NCI-H2196 treated with DMSO at 0.1 percent for 48 hours (cell line): Measurements from ENCODE around the gene PVALB.

Experiments
- DNase-seq: peaks from one replicate; lab custom pipeline; 2025; ENCODE audit not compliant: unreplicated experiment; lab: John Stamatoyannopoulos, UW

The PVALB gene

DNA sequence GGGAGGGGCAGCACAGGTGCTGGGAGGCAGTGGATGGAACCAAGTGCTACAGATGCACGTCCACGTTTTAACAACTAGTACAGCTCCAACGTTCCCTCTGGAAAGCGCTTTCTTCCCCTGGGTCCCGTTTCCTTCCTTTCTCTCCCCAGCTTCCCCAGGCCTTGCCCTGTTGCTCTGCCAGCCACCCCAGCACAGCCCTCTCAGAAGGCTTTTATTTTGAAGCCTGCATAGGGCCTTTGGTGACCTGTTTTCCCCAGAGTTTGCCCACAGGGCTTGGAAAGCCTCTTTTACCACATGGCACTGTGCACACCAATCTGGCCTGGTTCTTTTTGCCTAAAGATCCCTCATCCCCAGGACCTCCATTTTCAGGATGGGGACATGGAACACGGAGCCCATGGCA lies 30.1 kb upstream of the PVALB start:
- DNase-seq, result no peak

DNA sequence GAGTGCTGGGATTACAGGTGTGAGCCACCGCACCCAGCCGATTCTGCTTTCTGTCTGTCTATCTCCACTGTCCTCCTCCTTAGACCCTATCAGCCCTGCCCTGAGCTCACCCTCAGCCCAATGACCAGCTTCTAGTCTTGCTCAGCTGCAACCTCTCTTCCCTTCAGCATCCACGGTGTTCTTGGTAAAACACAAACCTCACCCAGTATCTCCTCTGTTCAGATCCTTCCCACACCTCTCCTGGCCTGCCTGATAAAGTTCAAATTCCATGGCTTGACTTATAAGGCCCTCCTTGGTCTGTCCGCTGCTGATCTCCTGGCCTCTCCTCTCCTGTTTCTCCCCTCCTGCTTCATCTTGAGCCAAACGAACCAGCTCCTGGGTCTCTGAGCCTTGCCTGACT lies 29.4 kb upstream of the PVALB start:
- DNase-seq, result no peak

DNA sequence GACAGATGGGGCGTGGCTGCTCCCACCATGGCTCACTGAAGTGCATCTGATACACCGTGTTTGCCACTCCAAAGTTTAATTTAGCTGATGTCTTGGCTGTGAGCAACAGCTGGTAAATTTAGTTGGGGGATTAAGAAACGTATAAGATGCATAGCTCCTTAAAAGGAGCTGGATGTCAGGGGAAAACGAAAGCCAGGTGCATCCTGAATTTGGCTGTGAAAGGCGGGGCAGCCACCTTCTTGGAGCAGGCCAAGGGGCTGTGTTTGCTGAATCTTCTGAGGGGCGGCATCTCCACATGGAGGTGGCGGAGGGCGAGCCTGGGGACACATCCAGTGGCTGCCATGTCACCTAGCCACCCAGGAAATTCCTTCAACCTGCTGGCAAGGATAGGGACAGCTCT lies 23.3 kb upstream of the PVALB start:
- no peak for DNase-seq

DNA sequence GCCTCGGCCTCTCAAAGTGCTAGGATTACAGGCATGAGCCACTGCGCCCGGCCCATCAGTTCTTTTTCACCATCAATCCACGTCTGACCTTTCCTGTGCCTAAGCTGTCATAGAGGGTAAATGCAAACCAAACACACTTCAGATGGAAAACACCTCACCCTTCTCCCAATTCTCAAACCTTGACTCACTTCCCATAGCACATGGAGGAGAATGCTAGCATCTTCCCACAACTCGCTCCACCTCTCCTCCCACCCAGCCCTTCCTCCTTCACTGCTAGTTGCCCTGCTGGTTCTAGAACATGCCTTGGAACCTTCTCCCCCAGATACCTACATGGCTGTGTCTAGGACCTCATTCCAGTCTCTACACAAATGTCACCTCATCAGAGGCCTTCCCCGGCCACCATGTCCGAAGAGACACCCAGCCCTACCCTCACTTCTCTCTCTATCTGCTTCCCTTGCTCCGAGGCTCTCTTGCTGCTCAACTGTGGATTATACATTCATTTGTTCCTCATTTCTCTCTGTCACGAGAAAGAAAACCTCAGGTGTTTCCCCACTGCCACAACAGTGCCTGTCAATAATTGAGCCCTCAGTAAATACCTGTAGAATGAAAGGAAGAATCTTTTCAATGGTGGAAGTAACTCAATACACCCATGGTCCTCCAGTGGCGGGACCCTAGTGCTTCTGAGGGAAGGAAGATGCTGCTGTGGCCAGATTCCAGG lies 22.7 kb upstream of the PVALB start:
- no peak for DNase-seq

DNA sequence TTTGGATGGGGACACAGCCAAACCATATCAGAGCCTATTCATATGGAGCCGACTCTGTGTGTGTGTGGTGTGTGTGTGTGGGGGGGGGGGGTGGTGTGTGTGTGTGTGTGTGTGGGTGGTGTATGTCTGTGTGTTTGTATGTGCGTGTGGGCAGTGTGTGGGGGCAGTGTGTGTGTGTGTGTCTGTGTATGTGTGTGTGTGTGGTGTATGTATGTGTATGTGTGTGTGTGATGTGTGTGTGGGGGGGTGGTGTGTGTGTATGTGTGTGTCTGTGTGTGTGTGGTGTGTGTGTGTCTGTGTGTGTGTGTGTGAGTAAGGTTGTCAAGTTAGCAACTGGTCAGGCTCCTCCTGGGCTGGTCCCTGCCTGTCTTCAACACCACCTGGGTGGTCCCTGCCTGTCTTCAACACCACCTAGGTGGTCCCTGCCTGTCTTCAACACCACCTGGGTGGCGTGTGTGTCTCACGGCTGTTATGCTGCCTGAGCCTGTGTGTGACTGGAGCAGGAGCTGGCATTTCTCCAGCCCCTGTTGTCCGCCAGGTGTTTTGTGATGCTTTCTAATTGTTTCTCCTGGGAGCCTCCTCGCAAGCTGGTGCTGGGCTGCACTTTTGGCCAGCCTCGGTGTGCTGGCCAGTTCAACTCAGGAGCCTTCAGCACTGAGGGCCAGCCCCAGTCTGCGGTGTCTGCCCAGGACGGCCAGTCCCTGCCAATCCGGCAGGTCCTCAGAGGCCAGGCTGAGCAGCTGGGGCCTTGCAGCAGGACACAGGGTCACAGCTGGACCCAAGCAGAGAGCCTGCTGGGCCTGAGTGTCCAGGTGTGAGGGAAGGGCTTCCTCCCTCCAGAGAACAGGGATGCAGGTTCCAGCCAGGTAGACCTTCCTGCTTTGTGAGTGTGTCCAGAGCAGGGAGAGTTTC lies 21.5 kb upstream of the PVALB start:
- no peak for DNase-seq

DNA sequence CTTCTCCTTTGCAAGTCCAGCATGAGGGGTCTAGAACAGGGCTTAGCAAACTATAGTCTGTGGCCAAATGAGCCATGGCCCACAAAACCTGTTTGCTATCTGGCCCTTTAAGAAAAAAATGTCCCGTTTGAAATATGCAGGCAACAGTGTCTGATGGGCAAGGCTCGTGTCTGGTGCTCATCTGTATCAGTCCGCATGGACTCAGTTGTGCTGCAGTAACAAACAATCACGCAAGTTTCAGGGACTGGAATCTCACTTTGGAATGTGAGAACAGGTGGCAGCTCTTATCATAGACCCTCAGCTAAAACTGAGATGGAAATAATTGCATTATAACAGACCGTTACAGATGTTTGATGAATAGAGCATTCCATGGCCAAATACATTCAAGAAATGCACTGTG lies 19.1 kb upstream of the PVALB start:
- no peak for DNase-seq

DNA sequence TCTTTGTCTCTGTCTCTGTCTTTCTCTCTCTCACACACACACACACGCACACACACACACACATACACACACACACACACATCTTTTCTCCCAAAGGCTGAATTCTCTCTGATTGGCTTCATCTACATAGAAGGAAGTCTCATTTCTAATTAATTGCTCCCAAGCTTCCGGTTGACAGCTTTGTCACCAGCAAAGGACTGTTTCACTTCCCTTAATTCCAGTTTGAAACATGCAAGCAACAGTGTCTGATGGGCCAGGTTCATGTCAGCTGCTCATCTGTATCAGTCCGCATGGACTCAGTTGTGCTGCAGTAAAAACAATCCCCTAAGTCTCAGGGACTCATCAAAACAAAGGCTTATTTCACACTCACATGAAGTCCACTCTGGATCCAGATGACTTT lies 16.2 kb upstream of the PVALB start:
- DNase-seq, result no peak

DNA sequence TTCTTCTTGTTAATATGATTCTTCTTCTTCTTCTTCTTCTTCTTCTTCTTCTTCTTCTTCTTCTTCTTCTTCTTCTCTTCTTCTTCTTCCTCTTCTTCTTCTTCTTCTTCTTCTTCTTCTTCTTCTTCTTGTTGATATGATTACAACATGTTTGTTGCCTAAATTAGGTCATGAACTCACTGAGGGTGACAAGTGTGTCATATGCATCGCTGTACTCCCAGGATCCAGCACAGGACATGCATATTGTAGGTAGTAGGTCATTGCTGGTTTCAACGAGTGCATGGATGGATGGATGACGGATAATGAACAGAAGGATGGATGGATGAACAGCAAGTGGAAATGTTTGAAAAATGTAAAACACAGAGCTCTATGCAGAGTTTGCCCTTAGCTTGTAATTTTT lies 14.9 kb upstream of the PVALB start:
- no peak for DNase-seq

DNA sequence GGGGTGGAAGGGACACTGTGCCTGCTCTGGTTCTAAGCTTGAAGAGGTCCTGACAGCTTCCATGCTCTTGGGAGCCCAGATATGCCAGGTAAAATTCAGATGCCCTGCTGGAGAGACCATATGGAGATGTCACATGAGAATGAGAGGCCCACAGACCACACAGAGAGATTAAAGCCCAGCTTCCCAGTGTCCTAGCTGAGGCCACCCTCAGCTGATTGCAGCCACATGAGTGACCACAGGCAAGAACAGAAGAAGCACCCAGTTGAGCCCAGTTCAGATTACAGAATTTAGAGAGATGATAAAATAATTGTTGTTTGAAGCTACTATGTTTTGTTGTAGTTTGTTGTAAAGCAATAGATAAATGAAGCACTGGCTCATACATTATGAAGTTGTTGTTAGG lies 14.4 kb upstream of the PVALB start:
- no peak for DNase-seq

DNA sequence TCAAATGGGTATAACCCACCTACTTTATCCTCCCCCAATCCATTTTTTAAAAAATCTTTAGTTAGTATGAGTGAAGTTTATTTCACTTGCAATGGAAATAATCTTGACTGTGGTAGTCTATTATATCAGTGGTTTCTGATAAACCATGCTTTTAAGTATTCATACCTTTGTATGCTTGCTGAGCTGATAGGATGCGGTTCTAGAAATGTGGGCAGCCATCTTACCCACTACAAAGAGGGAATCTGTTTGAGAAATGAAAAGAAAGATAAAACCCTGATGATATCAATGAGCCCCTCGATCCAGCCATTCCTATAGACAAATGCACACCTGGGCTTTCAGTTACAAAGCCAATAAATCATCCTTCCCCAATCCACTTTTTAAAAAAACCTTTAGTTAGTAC lies 13.8 kb upstream of the PVALB start:
- no peak for DNase-seq

DNA sequence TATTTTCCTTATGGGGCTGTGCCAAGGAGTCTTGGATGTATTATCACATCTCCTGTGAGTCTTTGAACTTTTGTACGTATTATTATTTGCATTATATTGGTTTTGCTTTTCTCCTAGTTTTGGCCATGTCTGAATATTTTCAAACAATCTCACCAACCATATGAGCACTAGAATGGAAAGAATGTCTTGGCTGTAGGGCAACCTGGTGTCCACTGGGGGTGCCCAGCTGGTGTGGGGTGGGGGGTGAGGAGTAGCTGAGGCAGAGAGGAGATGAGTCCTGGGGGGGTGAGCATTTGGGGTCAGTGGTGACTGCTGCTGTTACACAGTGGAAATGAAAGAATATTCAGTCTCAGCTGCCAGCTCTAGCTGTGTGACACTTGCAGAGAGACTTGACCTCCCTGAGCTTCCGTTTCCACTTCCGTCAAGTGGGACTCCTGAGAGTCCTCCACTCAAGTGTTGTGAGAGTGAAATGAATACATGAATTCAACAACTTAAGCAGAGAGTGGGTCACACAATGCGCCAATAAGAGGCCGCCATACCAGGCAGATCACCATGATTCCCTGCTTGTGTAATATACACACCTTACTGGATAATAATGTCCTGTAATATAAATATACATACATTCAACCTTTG lies 12.7 kb upstream of the PVALB start:
- no peak for DNase-seq

DNA sequence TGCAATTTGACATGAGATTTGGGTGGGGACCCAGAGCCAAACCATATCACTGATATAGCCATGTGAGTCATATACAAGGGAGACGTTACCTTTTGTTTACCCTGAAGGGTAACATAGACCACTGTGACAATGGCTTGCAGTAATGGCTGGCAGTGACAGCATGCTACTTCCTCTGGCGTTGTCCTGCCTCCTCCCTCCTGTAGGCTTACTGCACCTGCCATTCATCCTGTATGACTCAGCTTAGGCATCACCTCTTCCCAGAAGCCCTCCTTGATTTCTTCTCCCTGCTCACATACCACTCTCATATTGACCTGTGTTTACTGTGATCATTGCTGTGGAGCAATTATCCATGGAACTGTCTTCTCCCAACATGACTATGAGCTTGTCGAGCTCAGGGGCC lies 12.0 kb upstream of the PVALB start:
- DNase-seq, result no peak

DNA sequence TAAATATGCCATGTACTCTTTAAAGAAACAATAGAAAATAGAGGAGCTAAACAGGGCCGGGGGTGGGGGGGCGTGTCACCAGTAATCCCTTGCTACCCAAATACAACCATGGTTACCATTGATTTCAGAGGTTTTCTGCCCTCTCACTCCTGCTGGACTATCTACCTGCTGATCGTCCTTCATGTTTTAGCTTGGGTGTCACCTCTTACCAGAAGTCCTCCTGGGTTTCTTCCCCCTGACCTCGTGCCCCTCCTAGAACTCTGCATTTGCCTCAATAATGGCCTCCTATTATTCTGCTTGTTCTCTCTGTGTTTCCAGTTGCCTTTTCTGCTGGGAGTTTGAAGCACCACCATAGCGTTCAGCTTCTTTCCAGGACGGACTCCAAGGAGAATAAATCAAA lies 9.4 kb upstream of the PVALB start:
- no peak for DNase-seq

DNA sequence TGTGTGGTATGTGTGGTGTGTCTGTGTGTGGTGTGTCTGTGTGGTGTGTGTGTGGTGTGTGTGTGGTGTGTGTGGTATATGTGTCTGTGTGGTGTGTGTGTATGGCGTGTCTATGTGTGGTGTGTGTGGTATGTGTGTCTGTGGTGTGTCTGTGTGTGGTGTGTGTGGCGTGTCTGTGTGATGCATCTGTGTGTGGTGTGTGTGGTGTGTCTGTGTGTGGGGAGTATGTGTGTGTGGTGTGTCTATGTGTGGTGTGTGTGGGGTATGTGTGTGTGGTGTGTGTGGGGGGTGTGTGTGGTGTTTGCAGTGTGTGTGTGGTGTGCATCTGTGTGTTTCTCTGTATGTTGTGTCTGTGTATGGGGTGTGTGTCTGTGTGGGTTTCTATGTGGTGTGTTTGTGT lies 7.8 kb upstream of the PVALB start:
- no peak for DNase-seq

DNA sequence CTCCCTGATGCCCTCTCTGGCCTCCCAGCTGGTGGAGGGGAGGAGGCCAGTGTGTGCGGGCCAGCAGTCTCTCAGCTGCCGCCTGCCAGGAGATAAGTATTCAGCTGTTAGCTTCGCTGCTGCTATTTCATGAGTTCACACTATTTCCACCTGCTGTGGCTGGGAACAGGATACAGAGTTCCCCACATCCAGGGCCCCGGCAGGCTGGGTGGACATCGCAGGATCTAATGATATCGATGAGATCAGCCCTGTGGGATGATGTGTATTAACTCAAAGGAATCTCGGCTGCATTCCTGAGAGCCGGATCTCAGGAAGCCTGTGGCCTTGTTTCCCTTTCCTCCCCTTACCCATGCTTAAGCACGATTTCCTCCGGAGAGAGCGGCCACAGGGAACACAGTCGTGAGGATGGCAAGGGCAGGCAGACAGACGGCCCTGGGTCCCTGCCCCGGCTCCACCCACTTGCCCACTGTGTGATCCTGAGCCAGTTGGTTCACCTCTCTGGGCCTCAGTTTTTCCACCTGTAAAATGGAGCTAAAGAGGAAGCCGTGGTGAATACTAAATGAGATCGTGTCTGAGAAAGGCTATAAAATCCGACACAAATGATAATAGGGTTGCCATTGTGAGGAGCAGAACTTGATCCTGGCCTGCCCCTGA lies 6.5 kb upstream of the PVALB start:
- no peak for DNase-seq

DNA sequence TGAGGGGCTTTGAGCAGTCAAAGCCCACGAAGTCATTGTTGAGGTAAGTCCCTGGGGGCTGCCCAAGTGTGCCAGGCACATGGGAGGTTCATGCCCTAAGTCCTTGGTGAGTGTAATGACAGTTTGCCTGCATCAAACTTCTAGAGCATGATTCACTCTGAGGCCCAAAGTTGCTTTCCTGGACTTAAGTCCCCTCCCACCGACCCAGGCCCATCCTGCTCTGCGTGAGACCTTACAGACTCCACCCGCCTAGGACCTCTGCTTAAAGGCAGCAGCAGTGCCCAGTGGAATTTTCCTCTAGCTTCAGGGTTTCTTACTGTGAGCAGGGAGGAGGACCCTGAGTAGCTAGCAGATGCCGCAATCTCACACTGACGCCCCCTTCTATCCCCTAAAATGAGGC lies 5.7 kb upstream of the PVALB start:
- DNase-seq, result no peak

DNA sequence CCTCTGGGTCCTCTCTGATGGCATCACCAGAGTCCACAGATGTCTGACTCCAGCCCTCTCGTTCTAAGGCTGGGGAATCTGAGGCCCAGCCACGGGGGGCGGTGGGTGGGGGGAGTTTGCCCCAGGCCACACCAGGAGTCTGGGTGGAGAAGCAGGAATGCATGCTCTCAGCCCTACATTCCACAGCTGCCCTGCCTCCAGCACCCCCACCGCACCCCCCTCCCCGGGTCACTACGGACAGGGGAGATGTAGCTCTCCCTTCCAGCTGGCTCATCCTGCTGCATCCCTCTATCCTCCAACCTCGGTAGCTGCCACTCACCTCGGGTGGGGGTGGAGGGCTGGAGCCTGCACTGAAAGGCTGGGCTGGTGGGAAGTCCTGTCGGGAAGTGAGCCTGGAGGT lies 2.3 kb upstream of the PVALB start:
- DNase-seq, result no peak

DNA sequence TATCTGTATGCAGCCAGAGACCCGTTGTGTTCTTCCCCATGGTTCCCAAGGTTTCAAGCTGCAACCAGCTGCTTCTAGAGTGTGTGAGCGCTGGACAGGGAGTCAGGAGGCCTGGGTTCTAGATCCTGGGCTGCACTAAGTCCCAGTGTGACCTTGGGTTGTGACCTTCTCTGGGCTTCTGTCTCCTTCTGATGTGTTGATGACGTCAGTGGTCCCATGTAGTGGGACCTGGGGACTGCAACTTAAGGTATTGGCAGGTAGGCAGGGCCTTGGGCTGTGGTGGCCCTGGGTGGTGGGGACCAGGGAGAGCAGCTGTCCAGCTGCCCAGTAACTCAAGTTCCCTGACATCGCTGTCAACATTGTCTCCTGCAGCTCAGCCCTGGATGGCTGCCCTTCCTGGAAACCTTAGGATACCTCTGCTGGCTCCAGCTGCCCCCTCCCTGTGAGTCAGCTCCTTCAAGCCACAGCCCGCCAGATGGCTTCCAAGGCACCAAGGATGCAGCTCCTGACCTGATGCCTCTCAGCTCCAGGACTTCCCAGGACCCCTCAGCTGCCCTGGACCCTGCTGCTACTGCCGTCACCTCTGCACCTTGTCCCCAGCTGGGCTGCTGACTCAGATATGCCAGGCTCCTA lies 1.3 kb upstream of the PVALB start:
- no peak for DNase-seq

DNA sequence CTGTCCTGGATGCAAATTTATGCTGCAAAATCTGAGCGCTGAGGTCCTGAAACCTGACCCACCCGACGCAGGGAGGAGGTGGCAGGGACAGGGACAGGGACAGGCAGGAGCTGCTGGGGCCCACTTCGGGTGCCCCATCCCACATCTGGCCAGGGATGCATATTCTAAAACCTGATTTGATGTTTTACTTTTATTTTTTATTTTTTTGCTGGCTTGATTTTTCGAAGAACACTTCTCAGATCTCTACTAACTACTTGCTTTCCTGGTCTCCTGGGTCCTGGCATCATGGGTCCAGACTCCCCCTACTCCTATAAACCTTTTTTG lies 652 bp upstream of the PVALB start:
- no peak for DNase-seq

DNA sequence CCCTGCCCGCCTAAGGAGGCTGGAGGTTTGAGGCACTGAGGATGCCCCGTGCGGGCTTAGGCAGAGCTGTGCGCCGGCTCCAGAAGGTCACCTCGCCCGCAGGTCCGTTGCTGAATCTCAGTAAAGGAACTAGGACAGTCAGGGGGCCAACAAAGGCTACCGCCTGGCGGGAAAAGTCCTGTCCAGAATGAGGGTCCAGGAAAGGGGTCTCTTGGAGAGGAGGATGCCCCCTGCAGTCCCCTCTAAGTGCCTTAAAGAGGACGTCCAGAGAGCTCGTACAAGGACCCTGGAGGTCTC lies 548 bp downstream of the PVALB start:
- no peak for DNase-seq

DNA sequence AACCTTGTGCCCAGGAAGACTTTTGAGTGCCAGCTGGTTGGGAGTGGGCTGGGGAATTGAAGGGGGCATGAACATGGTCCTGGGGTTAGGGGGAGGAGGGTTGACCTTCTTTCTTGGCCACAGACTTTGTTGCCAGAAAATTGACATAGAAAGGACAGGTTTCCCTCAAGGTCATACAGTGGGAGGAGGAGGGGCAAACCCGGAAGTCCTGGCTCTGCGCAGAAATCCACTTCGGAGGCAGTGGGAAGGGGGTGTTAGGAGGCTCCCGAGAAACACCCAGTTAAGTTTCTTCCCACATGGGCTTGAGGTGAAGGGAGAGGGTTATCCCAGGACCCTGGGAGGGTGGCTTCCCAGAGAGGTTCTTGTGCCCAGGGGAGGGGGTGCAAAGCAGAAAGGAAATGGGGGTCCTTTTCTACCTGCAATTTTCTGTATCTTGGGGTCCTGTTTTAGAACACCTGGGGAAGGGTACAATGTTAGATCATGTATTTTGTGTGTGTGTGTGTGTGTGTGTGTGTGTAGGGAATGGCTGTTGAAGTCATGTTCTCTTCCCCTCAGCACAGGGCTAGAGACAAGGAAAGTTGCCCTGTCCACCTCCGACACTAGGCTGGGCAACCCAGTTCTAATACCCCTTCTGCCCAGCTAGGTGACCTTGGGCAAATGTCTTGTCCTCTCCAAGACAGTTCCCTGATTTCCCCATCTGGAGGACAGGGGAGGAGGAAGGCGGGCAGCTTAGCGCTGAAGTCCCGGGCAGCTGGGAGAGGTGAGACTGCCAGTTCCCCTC lies 1.1 kb downstream of the PVALB start:
- no peak for DNase-seq
